Natural killer cell (primary cell): Measurements from ENCODE around the gene FAM234A. TPM values are rescaled to one million over a fixed set of nuclear protein-coding genes. Genes with fewer than 3 reads are reported as not detected.
A peak's percentile ranks its signal among the peaks of the same experiment; 100 is the strongest.
"Not testable (repeated sequence)": the region's sequence is repeated elsewhere in the genome, so short reads cannot be mapped to it uniquely, and the experiment has no call there.

Source experiments
- ATAC-seq, 3 donors: fragments of 150-1000 bp in 2 of 3; fragments of 200-7000 bp in 1 of 3; cut with Tn5 transposase; 1 replicate in 1 of 3; 2 replicates in 2 of 3; pipeline ENCODE4 v1.10.0; 2021; ENCODE audit warnings: mild to moderate bottlenecking in 2 of 3, moderate library complexity in 2 of 3
- DNase-seq, 2 donors: peaks; one replicate each; pipeline versions ENCODE4 v3.0.0 to v3.0.0-alpha.2; 2013 to 2021; ENCODE audit warnings: mixed read lengths in 1 of 2
- H3K27ac ChIP-seq: one replicate; pipeline ENCODE4 v1.5.1; 2013; ENCODE audit warnings: mild to moderate bottlenecking, low read length
- H3K27me3 ChIP-seq: one replicate; pipeline ENCODE4 v1.6.1; 2013; ENCODE audit warnings: low read length; ENCODE audit not compliant: control insufficient read depth, insufficient read depth
- H3K36me3 ChIP-seq: one replicate; pipeline ENCODE4 v1.6.1; 2013; ENCODE audit warnings: low read length; ENCODE audit not compliant: control insufficient read depth, insufficient read depth
- H3K4me1 ChIP-seq: one replicate; pipeline ENCODE4 v1.6.1; 2013; ENCODE audit warnings: low read length; ENCODE audit not compliant: control insufficient read depth, insufficient read depth
- H3K4me3 ChIP-seq: one replicate; pipeline ENCODE4 v1.5.1; 2013; ENCODE audit warnings: low read length
- H3K9me3 ChIP-seq: one replicate; pipeline ENCODE4 v1.6.1; 2013; ENCODE audit warnings: low read length; ENCODE audit not compliant: control insufficient read depth, insufficient read depth
- H3K27ac Mint-ChIP-seq, 2 donors: one replicate each; pipeline ENCODE4 v1.8.0; 2022; ENCODE audit warnings: mild to moderate bottlenecking in 2 of 2, mixed read lengths in 2 of 2, moderate library complexity in 1 of 2
- H3K27me3 Mint-ChIP-seq, 2 donors: one replicate each; pipeline ENCODE4 v1.8.0; 2022; ENCODE audit warnings: low read depth in 2 of 2, mixed read lengths in 2 of 2
- H3K36me3 Mint-ChIP-seq: one replicate; pipeline ENCODE4 v1.8.0; 2022; ENCODE audit warnings: mixed read lengths
- H3K4me1 Mint-ChIP-seq, 2 donors: one replicate each; pipeline ENCODE4 v1.8.0; 2022; ENCODE audit warnings: mixed read lengths in 2 of 2
- H3K4me3 Mint-ChIP-seq: one replicate; pipeline ENCODE4 v1.8.0; 2022; ENCODE audit warnings: mild to moderate bottlenecking, moderate library complexity, mixed read lengths
- H3K9me3 Mint-ChIP-seq, 2 donors: one replicate each; pipeline ENCODE4 v1.8.0; 2022; ENCODE audit warnings: mixed read lengths in 2 of 2
- CTCF ChIP-seq: fragments of 200-600 bp; IDR thresholded peaks from one replicate; pipeline ENCODE4 v1.8.0; 2022; ENCODE audit warnings: antibody characterized with exemption
- WGBS: methylation state at CpG from one replicate; pipeline ENCODE4 v1.1.7; 2013; ENCODE audit warnings: missing lambda C conversion rate; ENCODE audit not compliant: insufficient coverage; 5-methylcytosine and 5-hydroxymethylcytosine counted together
- intact Hi-C: fragments of 100-400 bp; cut with micrococcal nuclease; formaldehyde crosslinking; loops from one replicate; pipeline ENCODE4 v1.14.2; 2022
- total RNA-seq, 4 donors: library from RNA; stranded (reverse); fragments of 120-200 nt in 1 of 4; gene quantifications; one replicate each; pipeline versions ENCODE4 v1.2.3 to v1.2.4, GENCODE V29; 2013 to 2022

FAM234A gene
- total RNA-seq, 3 donors from 2014 or later (not counting 1 experiment from before 2014, with no cell fraction given) = 32.4 to 42.6 (median 40.7) TPM

DNA sequence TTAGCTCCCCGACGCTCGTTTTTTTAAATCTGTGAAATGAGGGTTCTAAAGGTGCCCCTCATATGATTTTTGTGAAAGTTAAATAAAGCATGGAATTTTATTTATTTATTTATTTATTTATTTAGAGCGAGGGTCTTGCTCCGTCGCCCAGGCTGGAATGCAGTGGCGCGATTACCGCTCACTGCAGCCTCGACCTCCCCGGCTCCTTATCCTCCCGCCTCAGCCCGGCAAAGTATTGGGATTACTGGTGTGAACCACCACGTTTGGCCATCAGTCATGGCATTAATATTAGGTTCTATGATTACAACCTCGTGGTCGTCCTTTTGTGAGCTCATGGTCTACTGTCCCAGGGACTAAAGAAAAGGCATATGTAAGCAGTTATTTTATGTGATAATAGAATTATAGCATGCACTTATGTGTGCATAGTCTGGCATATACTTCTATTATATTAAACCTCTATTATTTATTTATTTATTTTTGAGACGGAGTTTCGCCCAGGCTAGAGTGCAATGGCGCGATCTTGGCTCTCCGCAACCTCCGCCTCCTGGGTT is 4.8 kb upstream of the FAM234A start:
- no peak overlapping the region for H3K4me3 ChIP-seq
- peak overlapping the region; percentile 89 to 94 for H3K27ac Mint-ChIP-seq
- peak overlapping the region; percentile 94 for H3K27ac ChIP-seq
- intact Hi-C loops = loop anchor here (5.0 kb wide), 1 partner anchor 122 kb away; the partner anchor contains the start of gene AXIN1
- no peaks in the 10 kb centered on the region for H3K9me3 Mint-ChIP-seq
- peak overlapping the region; percentile 65 for H3K4me3 Mint-ChIP-seq
- H3K4me1 Mint-ChIP-seq = peaks cover 23 to 26% of the 10 kb centered on the region in 2 donors
- peaks cover 23% of the 10 kb centered on the region for H3K4me1 ChIP-seq
- no peaks in the 10 kb centered on the region for H3K27me3 ChIP-seq
- WGBS = 86% methylated on average over 22 of the region's 22 CpGs
- H3K27me3 Mint-ChIP-seq = no peaks in the 10 kb centered on the region
- peaks cover 20% of the 10 kb centered on the region for H3K36me3 ChIP-seq
- H3K36me3 Mint-ChIP-seq = no peaks in the 10 kb centered on the region
- no peak for ATAC-seq
- no peak for TF ChIP-seq CTCF
- no peaks in the 10 kb centered on the region for H3K9me3 ChIP-seq
- DNase-seq = no peak

DNA sequence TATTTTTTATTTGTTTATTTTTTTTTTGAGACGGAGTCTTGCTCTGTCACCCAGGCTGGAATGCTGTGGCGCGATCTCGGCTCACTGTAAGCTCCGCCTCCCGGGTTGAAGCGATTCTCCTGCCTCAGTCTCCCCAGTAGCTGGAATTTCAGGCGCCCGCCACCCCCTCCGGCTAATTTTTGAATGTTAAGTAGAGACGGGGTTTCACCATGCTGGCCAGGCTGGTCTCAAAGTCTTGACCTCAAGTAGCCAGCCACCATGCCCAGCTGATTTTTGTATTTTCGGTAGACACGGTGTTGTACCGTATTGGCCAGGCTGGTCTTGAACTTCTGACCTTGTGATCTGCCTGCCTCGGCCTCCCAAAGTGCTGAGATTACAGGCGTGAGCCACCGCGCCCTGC is 4.3 kb upstream of the FAM234A start:
- peaks cover 29 to 32% of the 10 kb centered on the region in 2 donors for H3K4me1 Mint-ChIP-seq
- H3K4me3 Mint-ChIP-seq, ATAC-seq, H3K27me3 ChIP-seq, intact Hi-C loops, H3K9me3 Mint-ChIP-seq, H3K36me3 Mint-ChIP-seq, H3K4me3 ChIP-seq, H3K9me3 ChIP-seq, H3K27ac Mint-ChIP-seq, H3K27ac ChIP-seq, H3K27me3 Mint-ChIP-seq, DNase-seq: not testable (repeated sequence)
- 94% methylated on average over 18 of the region's 18 CpGs for whole genome bisulfite sequencing
- Histone ChIP-seq H3K4me1 (peaks cover 26% of the 10 kb centered on the region), H3K36me3 (peaks cover 18% of the 10 kb centered on the region)

GRCh38 chr16:230949-231348 is 3.7 kb upstream of the FAM234A start:
- H3K27ac ChIP-seq = no peak overlapping the region
- H3K4me3 ChIP-seq = no peak overlapping the region
- H3K36me3 ChIP-seq = peaks cover 14% of the 10 kb centered on the region
- no peaks in the 10 kb centered on the region for H3K27me3 ChIP-seq
- no peak for DNase-seq
- no peak for TF ChIP-seq CTCF
- no peak overlapping the region for H3K4me3 Mint-ChIP-seq
- H3K9me3 Mint-ChIP-seq = no peaks in the 10 kb centered on the region
- ATAC-seq = no peak
- intact Hi-C loops = no loop called here
- no peaks in the 10 kb centered on the region for H3K27me3 Mint-ChIP-seq
- 96% methylated on average over 22 of the region's 22 CpGs for WGBS
- H3K36me3 Mint-ChIP-seq = no peaks in the 10 kb centered on the region
- H3K4me1 Mint-ChIP-seq = peaks cover 33 to 36% of the 10 kb centered on the region in 2 donors
- peaks cover 32% of the 10 kb centered on the region for H3K4me1 ChIP-seq
- no peak overlapping the region for H3K27ac Mint-ChIP-seq
- H3K9me3 ChIP-seq = no peaks in the 10 kb centered on the region

GRCh38 chr16:239948-240277 is 5.3 kb downstream of the FAM234A start:
- TF ChIP-seq CTCF = no peak
- Mint-ChIP-seq H3K9me3 (no peaks in the 10 kb centered on the region), H3K27ac (peak overlapping the region in 1 of 2 donors; percentile 63), H3K4me3 (peak overlapping the region; percentile 19), H3K27me3 (no peaks in the 10 kb centered on the region), H3K36me3 (no peaks in the 10 kb centered on the region), H3K4me1 (peaks cover 35 to 46% of the 10 kb centered on the region in 2 donors)
- H3K36me3 ChIP-seq = no peaks in the 10 kb centered on the region
- H3K4me3 ChIP-seq = no peak overlapping the region
- no peak overlapping the region for H3K27ac ChIP-seq
- peaks cover 39% of the 10 kb centered on the region for H3K4me1 ChIP-seq
- DNase-seq (no peak), ATAC-seq (no peak)
- WGBS = 97% methylated on average over 3 of the region's 3 CpGs
- intact Hi-C loops = no loop called here
- no peaks in the 10 kb centered on the region for H3K9me3 ChIP-seq
- H3K27me3 ChIP-seq = no peaks in the 10 kb centered on the region
